Left ventricle myocardium inferior (tissue), 1 donor: ENCODE results near the gene GAS5. TPM values are rescaled to one million over a fixed set of nuclear protein-coding genes. Genes with fewer than 3 reads are reported as not detected.

ENCODE experiments used
- DNase-seq: peaks from one replicate; pipeline ENCODE4 v3.0.0-alpha.2; 2020
- H3K27ac ChIP-seq: fragments of 200-600 bp; replicated peaks from 2 replicates; pipeline ENCODE4 v1.8.0; 2021
- H3K27me3 ChIP-seq: fragments of 200-600 bp; 2 replicates; pipeline ENCODE4 v1.8.0; 2021; ENCODE audit warnings: low read depth
- H3K36me3 ChIP-seq: fragments of 200-600 bp; 2 replicates; pipeline ENCODE4 v1.8.0; 2021
- H3K4me1 ChIP-seq: fragments of 200-600 bp; 2 replicates; pipeline ENCODE4 v1.8.0; 2021
- H3K4me3 ChIP-seq: fragments of 200-600 bp; 2 replicates; pipeline ENCODE4 v1.8.0; 2021; ENCODE audit warnings: mild to moderate bottlenecking, moderate library complexity
- H3K9me3 ChIP-seq: fragments of 200-600 bp; replicated peaks from 2 replicates; pipeline ENCODE4 v1.8.0; 2021
- intact Hi-C: fragments of 100-400 bp; cut with micrococcal nuclease; formaldehyde crosslinking; loops from one replicate; pipeline ENCODE4 v1.11.0; 2022
- long read RNA-seq: library from polyadenylated mRNA; unstranded; transcript quantifications from one replicate; pipeline ENCODE4 v2.0.0, GENCODE V29; 2021
- total RNA-seq: library from RNA; stranded (reverse); fragmentation: NEBNext Ultra II Directional; extraction: Animal tissue kit (Norgen Biotek cat#: 25700); gene quantifications from one replicate; pipeline ENCODE4 v1.2.1, GENCODE V29; 2021
- TF ChIP-seq, protein P1 (sequence below): fragments of 200-600 bp; IDR thresholded peaks from 2 replicates; pipeline ENCODE4 v1.8.0; 2021; ENCODE audit warnings: antibody characterized with exemption, mild to moderate bottlenecking, borderline replicate concordance
- donor health status: DM: no; HTN: yes; CAD: no; lungs with severe emphysema.

Gene GAS5
- 50.5 TPM for total RNA-seq
- long read RNA-seq, partial matches to known transcripts, result 0 of 17 reads
- long read RNA-seq, other reads (novel, unspliced or antisense), result 11 of 17 reads

DNA sequence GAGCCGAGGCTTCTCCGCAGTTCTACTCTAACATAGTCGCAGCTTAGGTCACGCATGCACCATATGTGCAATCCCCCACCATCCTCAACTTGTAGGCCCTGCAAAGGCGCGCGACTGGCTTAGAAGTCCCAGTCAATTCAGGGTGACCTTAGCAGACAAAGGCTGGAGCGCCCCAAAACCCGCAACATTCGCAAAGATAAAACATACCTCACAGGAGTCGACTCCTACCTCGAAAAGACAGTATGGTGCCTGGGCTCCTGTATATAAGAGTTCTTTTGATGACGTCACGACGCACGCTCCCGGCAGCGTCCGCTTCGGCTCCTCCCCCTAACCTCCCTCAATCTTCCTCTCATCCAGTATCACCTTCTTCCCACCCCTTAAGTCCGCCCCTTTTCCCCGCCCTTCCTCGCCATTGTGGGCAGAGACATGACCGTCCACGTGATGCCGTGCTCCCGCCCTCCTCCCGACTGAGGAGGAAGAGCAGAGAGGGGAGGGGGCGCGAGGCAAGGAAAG lies at the start of gene GAS5:
Gene GAS5, minus strand, starts transcription at position 237 of the 513 bp plus-strand sequence.
- Histone ChIP-seq H3K27ac (peak within 1 kb of the TSS; percentile 99), H3K36me3 (peaks cover 39% of the 10 kb centered on the region), H3K27me3 (no peaks in the 10 kb centered on the region), H3K9me3 (no peaks in the 10 kb centered on the region), H3K4me3 (peak within 1 kb of the TSS; percentile 95), H3K4me1 (peaks cover 70% of the 10 kb centered on the region)
- intact Hi-C loops, result no loop called here
- peak; percentile 98 for DNase-seq
- TF ChIP-seq, protein P1, sequence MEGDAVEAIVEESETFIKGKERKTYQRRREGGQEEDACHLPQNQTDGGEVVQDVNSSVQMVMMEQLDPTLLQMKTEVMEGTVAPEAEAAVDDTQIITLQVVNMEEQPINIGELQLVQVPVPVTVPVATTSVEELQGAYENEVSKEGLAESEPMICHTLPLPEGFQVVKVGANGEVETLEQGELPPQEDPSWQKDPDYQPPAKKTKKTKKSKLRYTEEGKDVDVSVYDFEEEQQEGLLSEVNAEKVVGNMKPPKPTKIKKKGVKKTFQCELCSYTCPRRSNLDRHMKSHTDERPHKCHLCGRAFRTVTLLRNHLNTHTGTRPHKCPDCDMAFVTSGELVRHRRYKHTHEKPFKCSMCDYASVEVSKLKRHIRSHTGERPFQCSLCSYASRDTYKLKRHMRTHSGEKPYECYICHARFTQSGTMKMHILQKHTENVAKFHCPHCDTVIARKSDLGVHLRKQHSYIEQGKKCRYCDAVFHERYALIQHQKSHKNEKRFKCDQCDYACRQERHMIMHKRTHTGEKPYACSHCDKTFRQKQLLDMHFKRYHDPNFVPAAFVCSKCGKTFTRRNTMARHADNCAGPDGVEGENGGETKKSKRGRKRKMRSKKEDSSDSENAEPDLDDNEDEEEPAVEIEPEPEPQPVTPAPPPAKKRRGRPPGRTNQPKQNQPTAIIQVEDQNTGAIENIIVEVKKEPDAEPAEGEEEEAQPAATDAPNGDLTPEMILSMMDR, result no peak

DNA sequence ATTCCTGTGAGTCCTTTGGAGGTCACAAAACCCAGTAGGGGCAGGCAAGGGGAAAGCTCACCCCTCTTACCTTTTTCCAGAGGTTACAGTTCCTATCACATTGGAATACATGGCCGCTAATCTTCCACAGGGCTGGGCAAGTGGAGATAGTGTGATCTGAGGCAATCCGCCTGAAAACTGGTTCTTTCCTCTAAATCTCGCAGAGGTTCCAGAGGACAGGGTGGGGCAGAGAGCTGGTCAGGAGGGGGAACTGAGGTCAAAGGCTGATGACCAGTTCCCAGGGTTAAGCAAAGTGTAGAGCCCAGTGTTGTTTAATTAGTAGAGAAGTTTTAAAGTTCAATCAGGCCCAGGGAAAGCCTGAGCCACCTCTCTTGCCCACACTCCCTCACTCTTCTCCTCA lies 49.4 kb upstream of the GAS5 start, which contains the start of gene SERPINC1:
Gene SERPINC1, minus strand, starts transcription at position 179 of the 400 bp plus-strand sequence. Its CDS starts 68 bp downstream, at position 111.
- intact Hi-C loops, result no loop called here
- no peaks in the 10 kb centered on the region for H3K4me1 ChIP-seq
- no peaks in the 10 kb centered on the region for H3K36me3 ChIP-seq
- no peak for DNase-seq
- H3K27me3 ChIP-seq, result no peaks in the 10 kb centered on the region
- no peak within 1 kb of the TSS for H3K27ac ChIP-seq
- TF ChIP-seq, protein P1, result no peak
- no peak within 1 kb of the TSS for H3K4me3 ChIP-seq
- H3K9me3 ChIP-seq, result no peaks in the 10 kb centered on the region

DNA sequence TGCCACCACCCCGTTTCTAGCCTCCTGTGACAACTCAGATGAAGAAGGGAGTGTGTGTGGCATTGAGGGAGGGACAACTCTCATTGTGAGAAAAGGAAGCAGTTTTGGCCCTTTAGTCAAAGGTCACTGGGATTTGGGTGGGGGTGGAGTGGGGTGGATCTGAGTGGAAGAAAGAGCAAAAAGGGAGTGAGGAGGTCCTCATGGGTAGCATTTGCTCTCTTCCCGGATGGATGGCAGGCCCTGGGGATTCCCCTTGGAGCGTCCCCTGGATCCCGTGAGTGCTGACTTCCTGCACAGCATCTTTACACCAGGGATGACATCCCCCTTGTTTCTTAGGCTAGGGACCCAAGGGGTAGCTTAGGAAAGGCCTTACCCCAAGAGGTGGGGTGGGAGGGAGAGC lies 48.9 kb upstream of the GAS5 start:
- Histone ChIP-seq H3K27me3 (no peaks in the 10 kb centered on the region), H3K4me3 (no peak overlapping the region), H3K36me3 (no peaks in the 10 kb centered on the region), H3K4me1 (no peaks in the 10 kb centered on the region), H3K9me3 (no peaks in the 10 kb centered on the region), H3K27ac (no peak overlapping the region)
- DNase-seq, result no peak
- TF ChIP-seq, protein P1, result no peak
- intact Hi-C loops, result no loop called here

DNA sequence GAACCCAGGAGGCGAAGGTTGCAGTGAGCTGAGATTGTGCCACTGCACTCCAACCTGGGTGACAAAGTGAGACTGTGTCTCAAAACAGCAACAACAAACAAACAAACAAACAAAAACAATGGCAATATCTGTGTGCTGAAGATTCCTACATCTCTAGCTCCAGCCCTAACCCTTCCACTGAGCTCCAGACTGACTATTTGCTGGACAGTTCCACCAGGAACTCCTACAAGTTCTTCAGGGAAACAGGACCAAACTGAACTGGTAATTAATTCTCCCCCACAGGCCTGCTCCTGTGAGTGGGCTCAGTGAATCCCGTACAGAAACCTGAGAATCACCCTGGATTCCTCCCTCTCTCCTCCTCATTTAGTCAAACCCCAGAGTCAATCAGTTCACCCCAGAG lies 47.8 kb upstream of the GAS5 start:
- no peak for DNase-seq
- H3K27ac ChIP-seq, result no peak overlapping the region
- H3K27me3 ChIP-seq, result no peaks in the 10 kb centered on the region
- no peaks in the 10 kb centered on the region for H3K9me3 ChIP-seq
- no peaks in the 10 kb centered on the region for H3K4me1 ChIP-seq
- intact Hi-C loops, result no loop called here
- TF ChIP-seq, protein P1, result no peak
- H3K4me3 ChIP-seq, result no peak overlapping the region
- no peaks in the 10 kb centered on the region for H3K36me3 ChIP-seq

DNA sequence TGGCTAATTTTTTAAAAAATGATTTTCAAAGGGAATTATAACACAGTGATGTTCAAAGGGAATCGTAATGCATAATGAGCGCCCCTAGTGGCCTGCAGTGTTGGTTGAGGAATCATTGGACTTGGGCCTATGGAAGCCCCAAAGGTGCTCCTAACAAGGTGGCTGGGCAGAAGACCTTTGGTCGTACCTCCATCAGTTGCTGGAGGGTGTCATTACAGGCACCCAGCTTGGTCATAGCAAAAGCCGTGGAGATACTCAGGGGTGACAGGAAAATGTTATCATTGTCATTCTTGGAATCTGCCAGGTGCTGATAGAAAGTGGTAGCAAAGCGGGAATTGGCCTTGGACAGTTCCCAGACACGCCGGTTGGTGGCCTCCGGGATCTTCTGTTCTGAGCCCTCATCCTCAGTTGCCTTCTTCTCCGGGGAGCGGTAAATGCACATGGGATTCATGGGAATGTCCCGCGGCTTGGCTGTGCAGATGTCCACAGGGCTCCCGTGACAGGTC lies 46.6 kb upstream of the GAS5 start:
- no peaks in the 10 kb centered on the region for H3K27me3 ChIP-seq
- DNase-seq, result no peak
- intact Hi-C loops, result no loop called here
- TF ChIP-seq, protein P1, result peak; percentile 41
- H3K4me3 ChIP-seq, result no peak overlapping the region
- H3K36me3 ChIP-seq, result no peaks in the 10 kb centered on the region
- H3K27ac ChIP-seq, result no peak overlapping the region
- no peaks in the 10 kb centered on the region for H3K4me1 ChIP-seq
- no peaks in the 10 kb centered on the region for H3K9me3 ChIP-seq
